Astrocyte (in vitro differentiated cells and primary cell): ENCODE data around the gene CPZ.

Experiments
- CTCF ChIP-seq: IDR thresholded peaks from 2 replicates; pipeline ENCODE4 v1.5.1; 2011; ENCODE audit warnings: low read depth, mild to moderate bottlenecking, inconsistent platforms, low read length, moderate library complexity; ENCODE audit not compliant: insufficient read depth
- EZH2 ChIP-seq: IDR thresholded peaks from 2 replicates; pipeline ENCODE4 v1.6.1; 2012; ENCODE audit warnings: mild to moderate bottlenecking, low read length, inconsistent platforms; ENCODE audit not compliant: insufficient read depth

- TF ChIP-seq CTCF (no peak), EZH2 (no peak)
These were observed 5.2 kb downstream of the CPZ start for GRCh38 chr4:8597791-8598190.
